H1 (cell line): Measurements from ENCODE around the gene ZNF70. TPM values are rescaled to one million over a fixed set of nuclear protein-coding genes. Genes with fewer than 3 reads are reported as not detected.

Source experiments
- CTCF ChIA-PET: fragments of 300-600 bp; sonication (Branson Sonifier 250); formaldehyde crosslinking; loops from one replicate; lab custom pipeline; 2021; ENCODE audit not compliant: partially characterized antibody; lab: Charles Lee
- POLR2A ChIA-PET: fragments of 300-600 bp; sonication (Branson Sonifier 250); formaldehyde crosslinking; loops from one replicate; lab custom pipeline; 2021; ENCODE audit warnings: inconsistent platforms; ENCODE audit not compliant: partially characterized antibody; lab: Charles Lee
- DNase-seq, 2 experiments: peaks; one replicate each; pipeline versions ENCODE4 v3.0.0 to v3.0.0-alpha.2; 2010 to 2022; ENCODE audit warnings: low spot score in 2 of 2, low read depth in 1 of 2, mixed read lengths in 1 of 2
- FAIRE-seq: peaks from 2 replicates; lab custom pipeline; 2011; peaks lifted over from hg19 to GRCh38; lab: Jason Lieb, UNC
- H2AFZ ChIP-seq: 2 replicates; pipeline ENCODE4 v1.8.1; 2012; ENCODE audit warnings: low read length, inconsistent platforms
- H2AK5ac ChIP-seq: 2 replicates; pipeline ENCODE4 v1.6.1; 2013; ENCODE audit warnings: low read depth, low read length
- H2BK120ac ChIP-seq: replicated peaks from 2 replicates; pipeline ENCODE3; 2013; ENCODE audit warnings: low read depth, low read length, inconsistent platforms
- H2BK12ac ChIP-seq: 2 replicates; pipeline ENCODE4 v1.6.1; 2013; ENCODE audit warnings: low read depth, low read length
- H2BK15ac ChIP-seq: 2 replicates; pipeline ENCODE4 v1.6.1; 2013; ENCODE audit warnings: low read length
- H2BK20ac ChIP-seq: 2 replicates; pipeline ENCODE4 v1.6.1; 2013; ENCODE audit warnings: low read length
- H2BK5ac ChIP-seq: 2 replicates; pipeline ENCODE4 v1.6.1; 2013; ENCODE audit warnings: low read depth, low read length
- H3K14ac ChIP-seq: 2 replicates; pipeline ENCODE4 v1.6.1; 2013; ENCODE audit warnings: inconsistent platforms; ENCODE audit not compliant: insufficient read length
- H3K18ac ChIP-seq: 2 replicates; pipeline ENCODE4 v1.6.1; 2013; ENCODE audit warnings: low read length; ENCODE audit errors: extremely low read depth
- H3K23ac ChIP-seq: 2 replicates; pipeline ENCODE4 v1.6.1; 2013; ENCODE audit warnings: inconsistent platforms; ENCODE audit not compliant: insufficient read length
- H3K23me2 ChIP-seq: 2 replicates; pipeline ENCODE4 v1.6.1; 2013; ENCODE audit warnings: low read depth, low read length
- H3K27ac ChIP-seq: 2 replicates; pipeline ENCODE4 v1.6.1; 2011; ENCODE audit warnings: low read depth, low read length, inconsistent platforms
- H3K27me3 ChIP-seq, 4 experiments: replicated peaks in 1 of 4; 1 replicate in 1 of 4; 2 replicates in 3 of 4; pipeline versions ENCODE4 v1.6.1 to v1.8.1; 2011 to 2013; ENCODE audit warnings: low read length in 3 of 4, mild to moderate bottlenecking in 3 of 4, inconsistent platforms in 2 of 4, mixed read lengths in 2 of 4, moderate library complexity in 1 of 4; ENCODE audit not compliant: control insufficient read depth in 3 of 4, insufficient read depth in 3 of 4; ENCODE audit errors: extremely low read depth in 1 of 4
- H3K36me3 ChIP-seq, 4 experiments: 2 replicates each; pipeline versions ENCODE4 v1.6.1 to v1.8.1; 2011 to 2013; ENCODE audit warnings: mild to moderate bottlenecking in 4 of 4, low read length in 3 of 4, moderate library complexity in 2 of 4, control low read depth in 1 of 4, inconsistent platforms in 1 of 4; ENCODE audit not compliant: insufficient read depth in 4 of 4, control insufficient read depth in 2 of 4
- H3K4ac ChIP-seq: replicated peaks from 2 replicates; pipeline ENCODE3; 2013; ENCODE audit warnings: low read length, low read depth, mixed read lengths, inconsistent platforms; ENCODE audit not compliant: insufficient read length
- H3K4me1 ChIP-seq, 4 experiments: replicated peaks in 1 of 4; 1 replicate in 1 of 4; 2 replicates in 3 of 4; pipeline versions ENCODE4 v1.6.1 to v1.8.1; 2011 to 2013; ENCODE audit warnings: low read length in 3 of 4, inconsistent platforms in 2 of 4, mixed read lengths in 1 of 4; ENCODE audit not compliant: insufficient read depth in 4 of 4, control insufficient read depth in 3 of 4
- H3K4me2 ChIP-seq, 2 experiments: 2 replicates each; pipeline versions ENCODE4 v1.6.1 to v1.8.1; 2011 to 2013; ENCODE audit warnings: low read depth in 2 of 2, low read length in 2 of 2, control low read depth in 1 of 2, inconsistent platforms in 1 of 2, mild to moderate bottlenecking in 1 of 2; ENCODE audit not compliant: insufficient read depth in 1 of 2
- H3K4me3 ChIP-seq, 4 experiments: fragments of 200-600, 300-600 bp in 1 of 4; sonication (generic), shearing (Covaris generic), sonication (Bioruptor Twin) in 1 of 4; 2 replicates each; pipeline versions ENCODE4 v1.5.1 to v1.8.1; 2011 to 2016; ENCODE audit warnings: low read length in 4 of 4, low read depth in 3 of 4, control low read depth in 2 of 4, inconsistent platforms in 2 of 4, mild to moderate bottlenecking in 2 of 4, mixed read lengths in 1 of 4, moderate library complexity in 1 of 4; ENCODE audit not compliant: insufficient read depth in 2 of 4; ENCODE audit errors: extremely low read depth in 1 of 4
- H3K56ac ChIP-seq: replicated peaks from 2 replicates; pipeline ENCODE3; 2013; ENCODE audit warnings: low read depth, mild to moderate bottlenecking, mixed read lengths, low read length, inconsistent platforms; ENCODE audit not compliant: insufficient read length
- H3K79me1 ChIP-seq: 2 replicates; pipeline ENCODE4 v1.6.1; 2013; ENCODE audit warnings: low read depth, low read length, control low read depth
- H3K79me2 ChIP-seq, 2 experiments: 2 replicates each; pipeline versions ENCODE4 v1.6.1 to v1.8.1; 2012 to 2013; ENCODE audit warnings: low read length in 2 of 2, mild to moderate bottlenecking in 2 of 2, inconsistent platforms in 1 of 2; ENCODE audit not compliant: insufficient read depth in 2 of 2, control insufficient read depth in 1 of 2
- H3K9ac ChIP-seq, 4 experiments: replicated peaks in 1 of 4; 1 replicate in 1 of 4; 2 replicates in 3 of 4; pipeline versions ENCODE4 v1.6.1 to v1.8.1; 2011 to 2013; ENCODE audit warnings: low read depth in 3 of 4, low read length in 3 of 4, control low read depth in 2 of 4, mild to moderate bottlenecking in 2 of 4, moderate library complexity in 2 of 4, inconsistent platforms in 1 of 4; ENCODE audit errors: extremely low read depth in 1 of 4
- H3K9me3 ChIP-seq, 2 experiments: 2 replicates each; pipeline versions ENCODE4 v1.6.1 to v1.8.1; 2012 to 2013; ENCODE audit warnings: mild to moderate bottlenecking in 2 of 2, moderate library complexity in 2 of 2, control low read depth in 1 of 2, inconsistent platforms in 1 of 2, low read depth in 1 of 2, low read length in 1 of 2, mixed read lengths in 1 of 2; ENCODE audit not compliant: insufficient read depth in 2 of 2
- H4K20me1 ChIP-seq, 2 experiments: replicated peaks in 1 of 2; 2 replicates each; pipeline versions ENCODE3 to v1.8.1; 2011 to 2013; ENCODE audit warnings: inconsistent platforms in 2 of 2, low read length in 2 of 2, mild to moderate bottlenecking in 1 of 2; ENCODE audit not compliant: insufficient read depth in 2 of 2, control insufficient read depth in 1 of 2
- H4K5ac ChIP-seq: 2 replicates; pipeline ENCODE4 v1.6.1; 2013; ENCODE audit warnings: low read length, low read depth, mixed read lengths, inconsistent platforms; ENCODE audit not compliant: insufficient read length
- H4K8ac ChIP-seq: 2 replicates; pipeline ENCODE4 v1.8.0; 2013; ENCODE audit warnings: mild to moderate bottlenecking, moderate library complexity, low read length, inconsistent platforms; ENCODE audit not compliant: insufficient read depth; ENCODE audit errors: extremely low read depth
- H4K91ac ChIP-seq: replicated peaks from 2 replicates; pipeline ENCODE3; 2013; ENCODE audit warnings: low read length, mixed read lengths, inconsistent platforms; ENCODE audit not compliant: insufficient read length
- CREB1 ChIP-seq: IDR thresholded peaks from 2 replicates; pipeline ENCODE4 v1.6.1; 2012; ENCODE audit warnings: inconsistent platforms
- EP300 ChIP-seq, 2 experiments: IDR thresholded peaks; 1 replicate in 1 of 2; 2 replicates in 1 of 2; pipeline ENCODE4 v1.6.1; 2011 to 2012; ENCODE audit warnings: low read depth in 2 of 2, low read length in 2 of 2, mild to moderate bottlenecking in 2 of 2, borderline replicate concordance in 1 of 2, inconsistent platforms in 1 of 2, moderate library complexity in 1 of 2
- GABPA ChIP-seq: IDR thresholded peaks from 2 replicates; pipeline ENCODE4 v1.6.1; 2011; ENCODE audit warnings: mild to moderate bottlenecking, low read length, moderate library complexity, borderline replicate concordance; ENCODE audit not compliant: insufficient read depth
- MAFK ChIP-seq: IDR thresholded peaks from 2 replicates; pipeline ENCODE4 v1.6.1; 2012; ENCODE audit warnings: low read depth, mild to moderate bottlenecking, improper control_type of control experiment, low read length
- NRF1 ChIP-seq: IDR thresholded peaks from 2 replicates; pipeline ENCODE4 v1.6.1; 2011; ENCODE audit warnings: mild to moderate bottlenecking, low read depth, low read length, improper control_type of control experiment
- POLR2AphosphoS5 ChIP-seq: IDR thresholded peaks from 2 replicates; pipeline ENCODE4 v1.6.1; 2011; ENCODE audit warnings: low read depth, low read length
- RAD21 ChIP-seq, 2 experiments: IDR thresholded peaks in 1 of 2; conservative IDR thresholded peaks in 1 of 2; 2 replicates each; pipeline ENCODE4 v1.6.1; 2011; ENCODE audit warnings: low read depth in 2 of 2, low read length in 2 of 2, improper control_type of control experiment in 1 of 2, inconsistent platforms in 1 of 2, mild to moderate bottlenecking in 1 of 2, moderate library complexity in 1 of 2
- SP1 ChIP-seq: IDR thresholded peaks from 2 replicates; pipeline ENCODE4 v1.6.1; 2011; ENCODE audit warnings: low read depth, low read length
- SP4 ChIP-seq: IDR thresholded peaks from 2 replicates; pipeline ENCODE4 v1.6.1; 2012; ENCODE audit warnings: low read length, inconsistent platforms
- TAF1 ChIP-seq: IDR thresholded peaks from 2 replicates; pipeline ENCODE4 v1.6.1; 2011; ENCODE audit warnings: mild to moderate bottlenecking, low read depth, low read length
- TBP ChIP-seq: IDR thresholded peaks from 2 replicates; pipeline ENCODE4 v1.6.1; 2011; ENCODE audit warnings: low read depth, low read length, improper control_type of control experiment
- WGBS, 2 experiments: shearing (Covaris generic) in 1 of 2; methylation state at CpG; one replicate each; pipeline versions ENCODE4 v1.1.6 to v1.1.7; 2013 to 2015; ENCODE audit warnings: low lambda C conversion rate in 2 of 2, mixed read lengths in 2 of 2, inconsistent platforms in 1 of 2, low coverage in 1 of 2, missing lambda C conversion rate in 1 of 2; ENCODE audit not compliant: insufficient replicate concordance in 2 of 2, insufficient coverage in 1 of 2, insufficient read length in 1 of 2; ENCODE audit errors: extremely low coverage in 1 of 2, missing lambda C conversion rate in 1 of 2; 5-methylcytosine and 5-hydroxymethylcytosine counted together
- polyA plus RNA-seq, 7 experiments: library from polyadenylated mRNA; depleted of rRNA in 3 of 7; stranded (reverse) in 5 of 7; unstranded in 2 of 7; fragments of >200 nt in 5 of 7; fragments of 200-250 nt in 2 of 7; gene quantifications; 1 replicate in 5 of 7; 2 replicates in 1 of 7; 4 replicates in 1 of 7; pipeline versions ENCODE4 v1.2.1 to v1.2.3, GENCODE V29; 2011 to 2013; ENCODE audit warnings: missing spikeins in 2 of 7, mixed read lengths in 2 of 7
- total RNA-seq: library from RNA; stranded (reverse); fragmentation: NEBNext Ultra II Directional; extraction: Animal tissue kit (Norgen Biotek cat#: 25700); gene quantifications from 2 replicates; pipeline ENCODE4 v1.2.1, GENCODE V29; 2021
- TF ChIP-seq, protein P1 (sequence below), 3 experiments: IDR thresholded peaks; 1 replicate in 2 of 3; 2 replicates in 1 of 3; pipeline versions ENCODE4 v1.5.1 to v1.6.1; 2011; ENCODE audit warnings: low read length in 3 of 3, mild to moderate bottlenecking in 3 of 3, inconsistent platforms in 2 of 3, low read depth in 1 of 3, moderate library complexity in 1 of 3; ENCODE audit not compliant: insufficient read depth in 1 of 3; ENCODE audit errors: control extremely low read depth in 1 of 3

Gene ZNF70
- total and polyA plus RNA-seq, 2 of the 8 experiments (the other 6 are each of a cell fraction or from before 2014, with no cell fraction given) = 1.1 to 2.6 TPM

DNA sequence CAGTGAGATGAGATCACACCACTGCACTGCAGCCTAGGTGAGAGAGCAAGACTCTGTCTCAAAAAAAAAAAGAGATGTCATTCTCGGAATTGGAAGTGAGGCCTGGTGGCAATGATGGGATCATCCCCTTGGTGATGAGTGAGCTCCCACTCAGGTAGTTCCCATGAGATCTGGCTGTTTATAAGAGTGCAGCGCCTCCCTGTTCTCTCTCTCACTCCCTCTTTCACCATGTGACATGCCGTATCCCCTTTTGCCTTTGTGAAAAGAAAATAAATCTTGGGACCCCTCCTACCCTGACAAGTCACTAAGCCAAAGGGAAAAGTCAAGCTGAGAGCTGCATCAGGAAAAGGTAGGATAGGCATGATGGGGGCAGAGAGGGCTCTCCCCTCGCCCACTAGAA is 28.8 kb downstream of the ZNF70 start:
- FAIRE-seq = no peak
- POLR2A ChIA-PET = no interaction called here
- H2AFZ ChIP-seq = no peak overlapping the region
- no peak for TF ChIP-seq POLR2AphosphoS5
- TF ChIP-seq TAF1 = no peak
- TF ChIP-seq TBP = no peak
- TF ChIP-seq, protein P1, sequence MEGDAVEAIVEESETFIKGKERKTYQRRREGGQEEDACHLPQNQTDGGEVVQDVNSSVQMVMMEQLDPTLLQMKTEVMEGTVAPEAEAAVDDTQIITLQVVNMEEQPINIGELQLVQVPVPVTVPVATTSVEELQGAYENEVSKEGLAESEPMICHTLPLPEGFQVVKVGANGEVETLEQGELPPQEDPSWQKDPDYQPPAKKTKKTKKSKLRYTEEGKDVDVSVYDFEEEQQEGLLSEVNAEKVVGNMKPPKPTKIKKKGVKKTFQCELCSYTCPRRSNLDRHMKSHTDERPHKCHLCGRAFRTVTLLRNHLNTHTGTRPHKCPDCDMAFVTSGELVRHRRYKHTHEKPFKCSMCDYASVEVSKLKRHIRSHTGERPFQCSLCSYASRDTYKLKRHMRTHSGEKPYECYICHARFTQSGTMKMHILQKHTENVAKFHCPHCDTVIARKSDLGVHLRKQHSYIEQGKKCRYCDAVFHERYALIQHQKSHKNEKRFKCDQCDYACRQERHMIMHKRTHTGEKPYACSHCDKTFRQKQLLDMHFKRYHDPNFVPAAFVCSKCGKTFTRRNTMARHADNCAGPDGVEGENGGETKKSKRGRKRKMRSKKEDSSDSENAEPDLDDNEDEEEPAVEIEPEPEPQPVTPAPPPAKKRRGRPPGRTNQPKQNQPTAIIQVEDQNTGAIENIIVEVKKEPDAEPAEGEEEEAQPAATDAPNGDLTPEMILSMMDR (IDR thresholded peaks at IDR 0.05; ENCODE audit: control extremely low read depth in 1 of 3, insufficient read depth in 1 of 3, low read depth in 1 of 3, low read length in 3 of 3) = no peak
- TF ChIP-seq GABPA = no peak
- no peak for TF ChIP-seq NRF1
- no peak for TF ChIP-seq SP4
- no peak for TF ChIP-seq CREB1
- TF ChIP-seq RAD21 (IDR thresholded peaks at IDR 0.05 in 1 of 2, conservative IDR thresholded peaks at IDR 0.05 in 1 of 2; ENCODE audit: low read depth in 2 of 2, low read length in 2 of 2) = no peak
- TF ChIP-seq EP300 (IDR thresholded peaks at IDR 0.05; ENCODE audit: borderline replicate concordance in 1 of 2, low read depth in 2 of 2, low read length in 2 of 2) = no peak
- no peak for TF ChIP-seq MAFK
- no peak for TF ChIP-seq SP1

More for the DNA sequence above, 28.8 kb downstream of the ZNF70 start:
- H4K8ac ChIP-seq = no peak overlapping the region
- no peak overlapping the region for H4K5ac ChIP-seq
- no peak overlapping the region for H2BK20ac ChIP-seq
- no peak overlapping the region for H2AK5ac ChIP-seq
- H3K9me3 ChIP-seq = no peaks in the 10 kb centered on the region
- H3K18ac ChIP-seq = no peak overlapping the region
- no peak overlapping the region for H3K4me3 ChIP-seq
- no peak overlapping the region for H3K27ac ChIP-seq
- 82% methylated on average over 4 of the region's 4 CpGs; no CpG with 5 or more reads in 1 of the 2 experiments for WGBS, 2 experiments
- no peak overlapping the region for H2BK15ac ChIP-seq
- no peak overlapping the region for H2BK5ac ChIP-seq
- H3K23me2 ChIP-seq = no peaks in the 10 kb centered on the region
- H2BK120ac ChIP-seq = no peak overlapping the region
- H3K4ac ChIP-seq = no peak overlapping the region
- CTCF ChIA-PET = interaction anchor here (0.6 to 1.4 kb wide), 4 partner anchors 9 to 1503 kb away, joined by 3 to 5 read pairs (median 4); no protein-coding TSS in a partner anchor
- H4K91ac ChIP-seq = no peak overlapping the region
- no peak overlapping the region for H3K56ac ChIP-seq
- H3K79me1 ChIP-seq = no peaks in the 10 kb centered on the region
- H3K27me3 ChIP-seq = no peaks in the 10 kb centered on the region
- H3K36me3 ChIP-seq = no peaks in the 10 kb centered on the region
- H3K79me2 ChIP-seq = no peaks in the 10 kb centered on the region
- no peaks in the 10 kb centered on the region for H4K20me1 ChIP-seq
- H3K4me1 ChIP-seq = peaks cover 0 to 5% (median 2%) of the 10 kb centered on the region in 4 experiments; a peak in 5 of 7 replicates
- no peak overlapping the region for H3K4me2 ChIP-seq
- no peak overlapping the region for H3K23ac ChIP-seq
- H2BK12ac ChIP-seq = no peak overlapping the region
- no peak overlapping the region for H3K9ac ChIP-seq
- no peak for DNase-seq
- no peak overlapping the region for H3K14ac ChIP-seq
